Common myeloid progenitor, CD34-positive (primary cell): ENCODE data around the gene AK4. TPM values are rescaled to one million over a fixed set of nuclear protein-coding genes. Genes with fewer than 3 reads are reported as not detected.
"Not testable (repeated sequence)": the region's sequence is repeated elsewhere in the genome, so short reads cannot be mapped to it uniquely, and the experiment has no call there.

Source experiments
- CTCF ChIA-PET: fragments of 350-600 bp; sonication (Branson Sonifier 250); formaldehyde crosslinking; loops from one replicate; lab custom pipeline; 2021; ENCODE audit warnings: antibody characterized with exemption; lab: Charles Lee
- POLR2A ChIA-PET: fragments of 350-600 bp; sonication (Branson Sonifier 250); formaldehyde crosslinking; loops from one replicate; lab custom pipeline; 2021; ENCODE audit warnings: antibody characterized with exemption; lab: Charles Lee
- DNase-seq, 3 donors: peaks; one replicate each; pipeline versions ENCODE4 v3.0.0 to v3.0.0-alpha.2; 2013
- H3K27ac ChIP-seq, 2 experiments: 1 replicate in 1 of 2; 2 replicates in 1 of 2; pipeline ENCODE4 v1.7.0; 2013; ENCODE audit warnings: inconsistent platforms in 2 of 2, low read length in 2 of 2, mild to moderate bottlenecking in 2 of 2, low read depth in 1 of 2, moderate library complexity in 1 of 2; ENCODE audit not compliant: severe bottlenecking in 2 of 2, insufficient read depth in 1 of 2, poor library complexity in 1 of 2
- H3K27me3 ChIP-seq, 5 experiments: replicated peaks in 2 of 5; 1 replicate in 3 of 5; 2 replicates in 2 of 5; pipeline versions ENCODE4 v1.6.1 to v1.7.0; 2013; ENCODE audit warnings: low read length in 4 of 5, mild to moderate bottlenecking in 2 of 5, moderate library complexity in 2 of 5, inconsistent platforms in 1 of 5; ENCODE audit not compliant: insufficient read depth in 5 of 5, control insufficient read depth in 4 of 5
- H3K36me3 ChIP-seq, 4 experiments: 1 replicate in 2 of 4; 2 replicates in 2 of 4; pipeline versions ENCODE4 v1.6.1 to v1.7.0; 2013; ENCODE audit warnings: low read length in 3 of 4, control low read depth in 1 of 4, mild to moderate bottlenecking in 1 of 4; ENCODE audit not compliant: control insufficient read depth in 4 of 4, insufficient read depth in 4 of 4
- H3K4me1 ChIP-seq, 4 experiments: 1 replicate in 3 of 4; 2 replicates in 1 of 4; pipeline versions ENCODE4 v1.6.1 to v1.7.1; 2013; ENCODE audit warnings: low read length in 3 of 4, mild to moderate bottlenecking in 3 of 4, control low read depth in 1 of 4, inconsistent platforms in 1 of 4, moderate library complexity in 1 of 4; ENCODE audit not compliant: control insufficient read depth in 4 of 4, insufficient read depth in 4 of 4; ENCODE audit errors: control extremely low read depth in 1 of 4
- H3K4me3 ChIP-seq, 7 experiments: 1 replicate in 4 of 7; 2 replicates in 3 of 7; pipeline versions ENCODE4 v1.5.1 to v1.7.0; 2013; ENCODE audit warnings: mild to moderate bottlenecking in 7 of 7, low read length in 6 of 7, moderate library complexity in 6 of 7, inconsistent platforms in 2 of 7, low read depth in 2 of 7, control low read depth in 1 of 7; ENCODE audit not compliant: insufficient read depth in 4 of 7, control insufficient read depth in 1 of 7; ENCODE audit errors: extremely low read depth in 1 of 7
- H3K9me3 ChIP-seq, 5 experiments: 1 replicate in 4 of 5; 2 replicates in 1 of 5; pipeline versions ENCODE4 v1.6.1 to v1.7.1; 2013; ENCODE audit warnings: low read length in 4 of 5, mild to moderate bottlenecking in 2 of 5, inconsistent platforms in 1 of 5, low read depth in 1 of 5, moderate library complexity in 1 of 5; ENCODE audit not compliant: control insufficient read depth in 4 of 5, insufficient read depth in 2 of 5; ENCODE audit errors: control extremely low read depth in 1 of 5
- WGBS: methylation state at CpG from one replicate; pipeline ENCODE4 v1.1.5; 2013; ENCODE audit not compliant: insufficient coverage; 5-methylcytosine and 5-hydroxymethylcytosine counted together
- polyA plus RNA-seq: library from polyadenylated mRNA; unstranded; fragments of 120-200 nt; gene quantifications from one replicate; pipeline ENCODE4 v1.2.1, GENCODE V29; 2013

The AK4 gene
- 15.3 TPM for polyA plus RNA-seq

DNA sequence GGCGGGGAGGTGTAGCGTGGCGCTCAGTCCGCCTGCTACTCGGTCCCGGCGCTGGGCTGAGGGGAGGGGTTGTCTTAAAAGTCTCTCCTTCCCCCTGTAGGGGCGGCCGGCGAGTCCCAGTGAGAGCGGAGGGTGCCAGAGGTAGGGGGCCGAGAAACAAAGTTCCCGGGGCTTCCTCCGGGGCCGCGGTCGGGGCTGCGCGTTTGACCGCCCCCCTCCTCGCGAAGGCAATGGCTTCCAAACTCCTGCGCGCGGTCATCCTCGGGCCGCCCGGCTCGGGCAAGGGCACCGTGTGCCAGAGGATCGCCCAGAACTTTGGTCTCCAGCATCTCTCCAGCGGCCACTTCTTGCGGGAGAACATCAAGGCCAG is at the start of gene AK4:
Gene AK4, plus strand, starts transcription at position 26 of the 370 bp plus-strand sequence. Its CDS starts 205 bp downstream, at position 231.
- H3K27ac ChIP-seq, result peak within 1 kb of the TSS in 1 of 2 experiments; percentile 51
- POLR2A ChIA-PET, result interaction anchor here (0.6 kb wide), 1 partner anchor 283 kb away, joined by 5 read pairs; no protein-coding TSS in a partner anchor
- peak within 1 kb of the TSS; percentile 32 to 81 (median 74) for H3K4me3 ChIP-seq
- H3K27me3 ChIP-seq, result peaks cover 0 to 15% (median 11%) of the 10 kb centered on the region in 5 experiments
- whole genome bisulfite sequencing, result no CpG with 5 or more reads among the region's 33 CpGs
- not testable (repeated sequence) for H3K36me3 ChIP-seq, H3K9me3 ChIP-seq, DNase-seq
- H3K4me1 ChIP-seq, result peaks cover 4 to 30% (median 24%) of the 10 kb centered on the region in 4 experiments
- CTCF ChIA-PET, result interaction anchor here (1.2 to 3.1 kb wide), 3 partner anchors 11 to 61 kb away, joined by 3 to 8 read pairs (median 4); no protein-coding TSS in a partner anchor

DNA sequence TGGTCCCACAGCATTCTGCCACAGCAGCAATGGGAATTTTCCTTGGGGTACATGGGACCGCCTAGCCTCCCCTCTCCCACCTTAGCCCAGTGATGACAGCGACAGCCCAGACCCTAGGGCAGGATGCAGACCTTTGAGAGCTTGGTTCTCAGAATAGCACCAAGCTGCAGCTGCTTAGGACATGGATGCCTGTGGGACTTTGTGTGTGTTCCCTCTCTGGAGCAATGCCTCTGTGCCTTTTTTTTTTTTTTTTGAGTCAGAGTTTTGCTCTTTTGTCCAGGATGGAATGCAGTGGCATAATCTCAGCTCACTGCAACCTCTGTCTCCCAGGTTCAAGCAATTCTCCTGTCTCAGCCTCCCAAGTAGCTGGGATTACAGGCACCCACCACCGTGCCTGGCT is 44.2 kb upstream of the AK4 start:
- DNase-seq, result no peak
- ChIA-PET CTCF (no interaction called here), POLR2A (no interaction called here)
- no peak overlapping the region for H3K27ac ChIP-seq
- no peak overlapping the region for H3K4me3 ChIP-seq
- no peaks in the 10 kb centered on the region for H3K36me3 ChIP-seq
- H3K9me3 ChIP-seq, result peaks cover 0 to 18% (median 10%) of the 10 kb centered on the region in 5 experiments
- 93% methylated on average over 2 of the region's 3 CpGs for WGBS
- H3K27me3 ChIP-seq, result no peaks in the 10 kb centered on the region
- H3K4me1 ChIP-seq, result no peaks in the 10 kb centered on the region

DNA sequence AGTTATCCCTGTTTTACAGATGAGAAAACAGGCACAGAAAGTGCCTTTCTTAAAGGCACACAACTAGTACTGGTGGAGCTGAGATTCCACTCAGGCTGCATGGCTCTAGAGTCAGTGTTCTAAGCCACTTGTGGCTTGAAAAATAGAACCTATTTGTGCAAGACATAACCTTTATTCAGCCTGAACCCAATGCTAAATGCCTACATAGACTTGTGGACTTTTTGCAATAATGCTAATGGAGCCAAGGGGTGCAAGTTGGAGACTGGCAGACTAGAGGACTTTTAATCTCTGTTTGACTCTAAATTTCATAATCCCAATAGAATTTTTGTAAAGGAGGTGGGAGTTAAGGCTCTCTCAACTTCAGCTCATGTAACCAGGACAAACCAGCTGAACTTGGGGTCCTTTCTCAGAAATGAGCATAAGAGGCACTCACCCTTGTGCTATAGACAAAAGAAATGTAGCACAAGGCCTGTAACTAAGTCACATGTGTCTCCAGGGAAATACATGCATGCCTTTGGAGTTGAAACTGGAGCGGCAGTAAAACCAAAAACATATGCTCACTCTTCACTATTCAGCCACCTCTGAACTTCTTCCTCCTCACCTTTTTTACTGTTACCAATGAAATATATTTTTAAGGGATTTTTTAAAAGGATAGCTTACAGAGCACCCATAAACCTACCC is 43.0 kb upstream of the AK4 start:
- no peaks in the 10 kb centered on the region for H3K4me1 ChIP-seq
- DNase-seq, result no peak
- WGBS, result no CpG with 5 or more reads among the region's 1 CpG
- CTCF ChIA-PET, result no interaction called here
- no peak overlapping the region for H3K4me3 ChIP-seq
- H3K27ac ChIP-seq, result no peak overlapping the region
- H3K36me3 ChIP-seq, result no peaks in the 10 kb centered on the region
- POLR2A ChIA-PET, result no interaction called here
- H3K27me3 ChIP-seq, result no peaks in the 10 kb centered on the region
- peaks cover 0 to 11% (median 2%) of the 10 kb centered on the region in 5 experiments for H3K9me3 ChIP-seq

DNA sequence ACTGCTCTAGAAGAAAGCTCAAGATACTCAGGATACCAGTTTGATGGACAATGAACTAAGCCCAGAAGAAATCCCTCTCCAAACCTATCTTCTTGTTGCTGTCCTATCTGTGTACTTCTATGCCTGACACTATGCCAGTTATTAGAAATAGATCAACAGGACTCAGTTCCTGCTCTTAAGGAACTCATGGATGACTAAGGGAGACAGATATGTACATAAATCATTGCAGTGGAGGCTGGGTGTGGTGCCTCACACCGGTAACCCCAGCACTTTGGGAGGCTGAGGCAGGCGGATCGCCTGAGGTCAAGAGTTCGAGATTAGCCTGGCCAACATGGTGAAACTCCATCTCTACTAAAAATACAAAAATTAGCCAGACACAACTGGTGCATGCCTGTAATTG is 42.4 kb upstream of the AK4 start:
- POLR2A ChIA-PET, result no interaction called here

DNA sequence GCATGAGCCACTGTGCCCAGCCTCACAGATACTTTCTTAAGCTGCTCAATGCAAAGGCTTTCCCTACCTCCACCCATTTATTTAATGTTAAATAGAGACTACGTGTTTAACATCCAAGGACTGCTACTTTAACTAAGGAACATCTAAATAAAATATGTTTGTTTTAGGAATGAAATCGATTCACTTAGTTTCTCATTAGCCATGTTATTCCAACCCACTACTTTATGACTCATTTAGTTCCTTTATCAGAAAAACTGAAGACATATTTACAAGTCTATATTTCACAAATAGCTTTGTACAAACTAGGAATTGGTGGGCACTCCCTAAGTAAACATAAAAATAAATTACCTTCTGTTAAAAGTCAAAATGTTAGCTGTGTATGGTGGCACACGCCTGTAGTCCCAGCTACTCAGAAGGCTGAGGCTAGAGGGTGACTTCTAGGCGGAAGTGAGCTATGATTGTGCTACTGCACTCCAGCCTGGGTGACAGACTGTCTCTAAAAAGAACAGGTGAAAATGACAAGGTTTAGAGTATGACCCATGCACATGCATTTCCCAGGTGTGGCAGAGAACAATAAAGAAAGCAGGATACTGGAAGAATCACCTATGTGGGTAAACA is 39.9 kb upstream of the AK4 start:
- ChIA-PET CTCF (interaction anchor here (1.4 kb wide), 1 partner anchor 33 kb away, joined by 8 read pairs; no protein-coding TSS in a partner anchor), POLR2A (no interaction called here)
- 100% methylated on average over 1 of the region's 4 CpGs for WGBS

More for the DNA sequence above, 42.4 kb upstream of the AK4 start:
- 93% methylated on average over 3 of the region's 4 CpGs for WGBS
- H3K9me3 ChIP-seq, result peaks cover 0 to 10% (median under 1%) of the 10 kb centered on the region in 5 experiments
- H3K4me3 ChIP-seq, result no peak overlapping the region
- DNase-seq, result no peak
- CTCF ChIA-PET, result no interaction called here
- H3K36me3 ChIP-seq, result no peaks in the 10 kb centered on the region
- H3K27me3 ChIP-seq, result no peaks in the 10 kb centered on the region
- H3K4me1 ChIP-seq, result no peaks in the 10 kb centered on the region
- no peak overlapping the region for H3K27ac ChIP-seq

DNA sequence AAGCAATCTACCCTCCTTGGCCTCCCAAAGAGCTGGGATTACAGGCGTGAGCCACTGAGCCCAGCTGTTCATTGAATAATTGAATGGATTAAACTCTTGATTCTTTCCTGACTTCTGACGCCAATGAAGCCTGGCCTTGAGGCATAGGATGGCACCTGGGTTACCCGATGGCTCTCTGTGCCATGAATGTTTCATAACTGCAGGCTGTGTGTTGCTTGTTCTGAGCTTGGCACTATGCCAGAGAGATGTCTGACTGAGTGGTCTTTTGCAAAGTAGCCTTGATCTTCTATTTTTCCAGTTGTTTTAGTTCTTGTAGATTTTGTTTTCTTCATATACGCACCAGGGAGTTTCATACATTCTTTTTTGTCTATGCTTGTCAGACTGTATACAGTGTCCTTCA is 38.5 kb upstream of the AK4 start:
- CTCF ChIA-PET, result interaction anchor here (1.0 to 1.4 kb wide), 2 partner anchors 11 to 35 kb away, joined by 3 to 8 read pairs; no protein-coding TSS in a partner anchor
- Histone ChIP-seq H3K27me3 (no peaks in the 10 kb centered on the region), H3K36me3 (no peaks in the 10 kb centered on the region), H3K4me1 (peaks cover 0 to 16% (median 10%) of the 10 kb centered on the region in 4 experiments), H3K27ac (no peak overlapping the region), H3K4me3 (no peak overlapping the region), H3K9me3 (peaks cover 0 to 6% (median 2%) of the 10 kb centered on the region in 5 experiments)
- 90% methylated on average over 2 of the region's 4 CpGs for WGBS
- no peak for DNase-seq
- POLR2A ChIA-PET, result no interaction called here

More for the DNA sequence above, 39.9 kb upstream of the AK4 start:
- H3K9me3 ChIP-seq, result peaks cover 0 to 6% (median 2%) of the 10 kb centered on the region in 5 experiments
- no peak overlapping the region for H3K27ac ChIP-seq
- DNase-seq, result no peak
- H3K4me1 ChIP-seq, result peaks cover 0 to 5% (median 2%) of the 10 kb centered on the region in 4 experiments
- H3K36me3 ChIP-seq, result no peaks in the 10 kb centered on the region
- H3K4me3 ChIP-seq, result no peak overlapping the region
- no peaks in the 10 kb centered on the region for H3K27me3 ChIP-seq

DNA sequence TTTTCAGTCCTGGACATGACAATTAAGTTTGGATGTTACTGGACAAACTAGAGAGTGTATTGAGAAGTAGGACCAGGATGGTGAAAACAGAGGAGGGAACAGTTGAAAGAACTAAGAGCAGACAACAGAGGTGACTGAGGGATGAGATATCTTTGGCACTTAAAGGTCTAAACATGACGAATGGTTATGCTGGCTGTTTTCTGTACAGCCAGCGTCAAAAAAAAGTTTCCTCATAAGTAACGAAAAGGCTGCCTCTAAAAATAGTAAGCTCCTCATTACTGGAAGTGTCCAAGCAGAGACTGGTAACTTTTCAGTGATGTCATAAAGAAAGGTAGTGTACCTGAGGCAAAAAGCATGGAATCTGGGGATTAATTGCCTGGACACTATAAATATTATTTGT is 35.2 kb upstream of the AK4 start:
- no peak overlapping the region for H3K27ac ChIP-seq

More for the DNA sequence above, 35.2 kb upstream of the AK4 start:
- peaks cover 0 to 21% (median 11%) of the 10 kb centered on the region in 4 experiments for H3K4me1 ChIP-seq
- H3K27me3 ChIP-seq, result no peaks in the 10 kb centered on the region
- 20% methylated on average over 1 of the region's 3 CpGs for WGBS
- CTCF ChIA-PET, result no interaction called here
- peak in 2 of 3 donors; percentile 9 to 20 for DNase-seq
- POLR2A ChIA-PET, result no interaction called here
- peaks cover 0 to 6% (median 2%) of the 10 kb centered on the region in 5 experiments for H3K9me3 ChIP-seq
- H3K4me3 ChIP-seq, result peak overlapping the region in 1 of 7 experiments; percentile 6
- H3K36me3 ChIP-seq, result no peaks in the 10 kb centered on the region
